Neuronal stem cell (in vitro differentiated cells): ENCODE results near the gene PLD1.

Experiments used
- DNase-seq: peaks from one replicate; pipeline ENCODE4 v3.0.0-alpha.2; 2013; ENCODE audit warnings: low spot score
- H2AFZ ChIP-seq: one replicate; pipeline ENCODE4 v1.6.1; 2013; ENCODE audit warnings: mild to moderate bottlenecking, low read length, inconsistent platforms
- H2AK5ac ChIP-seq: 2 replicates; pipeline ENCODE4 v1.6.1; 2013; ENCODE audit warnings: low read depth, mild to moderate bottlenecking, inconsistent platforms, low read length, moderate library complexity, mixed read lengths
- H2BK120ac ChIP-seq: 2 replicates; pipeline ENCODE4 v1.6.1; 2013; ENCODE audit warnings: low read depth, mild to moderate bottlenecking, inconsistent platforms, low read length, moderate library complexity, mixed read lengths
- H2BK12ac ChIP-seq: one replicate; pipeline ENCODE4 v1.6.1; 2013; ENCODE audit warnings: low read length, inconsistent platforms
- H2BK15ac ChIP-seq: 2 replicates; pipeline ENCODE4 v1.6.1; 2013; ENCODE audit warnings: mild to moderate bottlenecking, low read length, inconsistent platforms, mixed read lengths
- H2BK5ac ChIP-seq: one replicate; pipeline ENCODE4 v1.6.1; 2013; ENCODE audit warnings: inconsistent platforms, mild to moderate bottlenecking, low read length, moderate library complexity
- H3K14ac ChIP-seq: one replicate; pipeline ENCODE4 v1.6.1; 2013; ENCODE audit warnings: low read length, inconsistent platforms
- H3K18ac ChIP-seq: 2 replicates; pipeline ENCODE4 v1.6.1; 2013; ENCODE audit warnings: low read length, inconsistent platforms
- H3K23ac ChIP-seq: 2 replicates; pipeline ENCODE4 v1.6.1; 2013; ENCODE audit warnings: low read depth, mild to moderate bottlenecking, mixed read lengths, low read length, inconsistent platforms; ENCODE audit not compliant: poor library complexity
- H3K27ac ChIP-seq: replicated peaks from 3 replicates; pipeline ENCODE4 v1.5.1; 2013; ENCODE audit warnings: low read length, inconsistent platforms
- H3K27me3 ChIP-seq, 3 experiments: 2 replicates each; pipeline ENCODE4 v1.6.1; 2013; ENCODE audit warnings: low read length in 3 of 3, mild to moderate bottlenecking in 2 of 3, inconsistent platforms in 1 of 3, low read depth in 1 of 3, mixed read lengths in 1 of 3, moderate library complexity in 1 of 3; ENCODE audit not compliant: control insufficient read depth in 3 of 3, insufficient read depth in 3 of 3
- H3K36me3 ChIP-seq, 2 donors: replicated peaks in 1 of 2; 2 replicates each; pipeline ENCODE4 v1.6.1; 2013; ENCODE audit warnings: low read length in 2 of 2; ENCODE audit not compliant: control insufficient read depth in 2 of 2, insufficient read depth in 2 of 2
- H3K4ac ChIP-seq: 2 replicates; pipeline ENCODE4 v1.6.1; 2013; ENCODE audit warnings: inconsistent platforms, mild to moderate bottlenecking, low read length, moderate library complexity
- H3K4me1 ChIP-seq, 2 donors: 1 replicate in 1 of 2; 2 replicates in 1 of 2; pipeline ENCODE4 v1.6.1; 2013; ENCODE audit warnings: low read length in 2 of 2, low read depth in 1 of 2; ENCODE audit not compliant: control insufficient read depth in 2 of 2, insufficient read depth in 1 of 2
- H3K4me2 ChIP-seq: one replicate; pipeline ENCODE4 v1.6.1; 2013; ENCODE audit warnings: mild to moderate bottlenecking, low read length, inconsistent platforms; ENCODE audit not compliant: insufficient read depth, poor library complexity, severe bottlenecking
- H3K4me3 ChIP-seq, 2 donors: 2 replicates each; pipeline ENCODE4 v1.5.1; 2013; ENCODE audit warnings: low read length in 2 of 2, mild to moderate bottlenecking in 2 of 2, inconsistent platforms in 1 of 2, moderate library complexity in 1 of 2
- H3K79me1 ChIP-seq: one replicate; pipeline ENCODE4 v1.6.1; 2013; ENCODE audit warnings: low read depth, mild to moderate bottlenecking, inconsistent platforms, low read length, moderate library complexity
- H3K9ac ChIP-seq: one replicate; pipeline ENCODE4 v1.6.1; 2013; ENCODE audit warnings: mild to moderate bottlenecking, low read depth, low read length, inconsistent platforms; ENCODE audit not compliant: poor library complexity
- H3K9me3 ChIP-seq, 2 donors: replicated peaks in 1 of 2; 2 replicates each; pipeline versions ENCODE3 to v1.6.1; 2013; ENCODE audit warnings: low read length in 2 of 2, mild to moderate bottlenecking in 2 of 2, inconsistent platforms in 1 of 2, low read depth in 1 of 2, mixed read lengths in 1 of 2, moderate library complexity in 1 of 2; ENCODE audit not compliant: control insufficient read depth in 2 of 2, insufficient read depth in 1 of 2
- H4K8ac ChIP-seq: one replicate; pipeline ENCODE4 v1.6.1; 2013; ENCODE audit warnings: low read depth, mild to moderate bottlenecking, inconsistent platforms, low read length, moderate library complexity
- H4K91ac ChIP-seq: one replicate; pipeline ENCODE4 v1.6.1; 2013; ENCODE audit warnings: low read length, low read depth, mild to moderate bottlenecking, inconsistent platforms; ENCODE audit not compliant: poor library complexity
- WGBS, 2 donors: extraction: QIAGEN DNeasy Blood & Tissue Kit; methylation state at CpG; one replicate each; pipeline ENCODE4 v1.1.7; 2013; ENCODE audit warnings: missing lambda C conversion rate in 2 of 2, mixed read lengths in 1 of 2; ENCODE audit not compliant: insufficient read length in 2 of 2, insufficient replicate concordance in 1 of 2; ENCODE audit errors: extremely low coverage in 2 of 2; 5-methylcytosine and 5-hydroxymethylcytosine counted together

PLD1 gene

DNA sequence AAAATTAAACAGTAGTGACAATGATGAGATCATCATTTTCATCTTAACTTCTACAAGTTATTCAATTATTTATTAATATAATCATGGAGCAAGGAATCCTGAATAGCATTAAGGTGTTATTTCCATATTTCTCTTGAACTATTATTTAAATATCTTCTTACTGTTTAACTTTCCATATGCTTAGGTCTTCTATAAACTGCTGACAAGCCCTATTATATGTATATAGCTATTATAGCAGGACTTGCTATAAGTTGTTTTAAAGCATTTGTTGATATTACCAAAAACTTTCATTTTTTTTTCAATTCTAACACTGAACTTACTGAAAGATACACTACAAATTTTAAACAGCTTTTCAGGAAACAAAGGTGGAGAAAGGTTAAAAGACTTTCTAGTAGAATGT lies 76.7 kb downstream of the PLD1 start:
- no peak overlapping the region for H3K27ac ChIP-seq
- H2BK120ac ChIP-seq, result no peak overlapping the region
- no peak overlapping the region for H4K91ac ChIP-seq
- no peak overlapping the region for H3K4ac ChIP-seq
- DNase-seq, result no peak
- H3K4me3 ChIP-seq, result no peak overlapping the region
- H2AK5ac ChIP-seq, result no peak overlapping the region
- H2BK5ac ChIP-seq, result no peak overlapping the region
- no peak overlapping the region for H3K4me2 ChIP-seq
- H2BK15ac ChIP-seq, result no peak overlapping the region
- H2BK12ac ChIP-seq, result no peak overlapping the region
- H3K18ac ChIP-seq, result no peak overlapping the region
- no peak overlapping the region for H3K9ac ChIP-seq
- H3K23ac ChIP-seq, result no peak overlapping the region
- no peaks in the 10 kb centered on the region for H3K79me1 ChIP-seq
- H3K9me3 ChIP-seq, result no peaks in the 10 kb centered on the region
- H3K14ac ChIP-seq, result no peak overlapping the region
- no peak overlapping the region for H4K8ac ChIP-seq
- H3K36me3 ChIP-seq, result no peaks in the 10 kb centered on the region
- H2AFZ ChIP-seq, result no peak overlapping the region
- H3K4me1 ChIP-seq, result peaks cover 3 to 7% of the 10 kb centered on the region in 2 donors
- H3K27me3 ChIP-seq, result no peaks in the 10 kb centered on the region

GRCh38 chr3:171732756-171733155 lies 77.5 kb downstream of the PLD1 start:
- Histone ChIP-seq H2AFZ (no peak overlapping the region), H3K27ac (no peak overlapping the region), H2BK12ac (no peak overlapping the region), H3K9ac (no peak overlapping the region), H4K91ac (no peak overlapping the region), H3K14ac (no peak overlapping the region), H2AK5ac (no peak overlapping the region), H3K4me3 (no peak overlapping the region), H3K79me1 (no peaks in the 10 kb centered on the region), H3K27me3 (no peaks in the 10 kb centered on the region), H2BK5ac (no peak overlapping the region), H3K23ac (no peak overlapping the region), H3K4ac (no peak overlapping the region), H2BK120ac (no peak overlapping the region), H3K4me1 (peaks cover 3 to 7% of the 10 kb centered on the region in 2 donors), H3K4me2 (no peak overlapping the region), H2BK15ac (no peak overlapping the region), H3K18ac (no peak overlapping the region), H3K36me3 (no peaks in the 10 kb centered on the region), H4K8ac (no peak overlapping the region), H3K9me3 (no peaks in the 10 kb centered on the region)
- DNase-seq, result no peak
- no CpG with 5 or more reads among the region's 3 CpGs for WGBS, 2 donors

DNA sequence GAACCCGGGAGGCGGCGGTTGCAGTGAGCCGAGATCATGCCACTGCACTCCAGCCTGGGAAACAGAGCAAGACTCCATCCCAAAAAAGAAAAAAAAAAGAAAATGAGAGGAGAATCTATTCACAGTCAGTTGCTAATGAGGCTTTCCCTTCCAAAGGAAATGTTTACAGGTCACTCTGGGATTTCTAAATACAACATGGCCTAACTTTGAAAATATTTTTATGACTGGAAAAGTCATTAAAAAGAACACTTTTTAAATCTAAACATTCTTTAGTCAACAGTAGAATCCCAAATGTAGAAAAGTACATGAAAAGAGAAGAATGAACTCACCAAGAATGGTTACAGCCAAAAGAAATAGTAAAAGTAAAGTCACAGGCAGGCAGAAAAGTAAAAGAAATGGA lies 78.6 kb downstream of the PLD1 start:
- Histone ChIP-seq H2BK120ac (no peak overlapping the region), H2AFZ (no peak overlapping the region), H3K79me1 (no peaks in the 10 kb centered on the region), H3K4me2 (no peak overlapping the region), H3K18ac (no peak overlapping the region), H3K4me3 (no peak overlapping the region), H2BK12ac (no peak overlapping the region), H2AK5ac (no peak overlapping the region), H3K23ac (no peak overlapping the region), H2BK5ac (no peak overlapping the region), H3K9me3 (no peaks in the 10 kb centered on the region), H2BK15ac (no peak overlapping the region), H3K27me3 (no peaks in the 10 kb centered on the region), H3K9ac (no peak overlapping the region), H3K4ac (no peak overlapping the region), H4K91ac (no peak overlapping the region), H4K8ac (no peak overlapping the region), H3K36me3 (no peaks in the 10 kb centered on the region), H3K27ac (no peak overlapping the region), H3K14ac (no peak overlapping the region), H3K4me1 (peaks cover 3 to 7% of the 10 kb centered on the region in 2 donors)
- DNase-seq, result no peak
- no CpG with 5 or more reads among the region's 4 CpGs for WGBS, 2 donors

GRCh38 chr3:171729452-171730334 lies 80.6 kb downstream of the PLD1 start:
- H2BK12ac ChIP-seq, result no peak overlapping the region
- peaks cover 0 to 3% of the 10 kb centered on the region in 2 donors for H3K4me1 ChIP-seq
- H2BK120ac ChIP-seq, result no peak overlapping the region
- WGBS, 2 donors, result no CpG with 5 or more reads among the region's 3 CpGs
- no peak overlapping the region for H3K27ac ChIP-seq
- H3K9ac ChIP-seq, result no peak overlapping the region
- no peak overlapping the region for H3K18ac ChIP-seq
- H3K4me2 ChIP-seq, result no peak overlapping the region
- no peak overlapping the region for H2BK5ac ChIP-seq
- no peaks in the 10 kb centered on the region for H3K9me3 ChIP-seq
- no peak overlapping the region for H4K8ac ChIP-seq
- no peak overlapping the region for H4K91ac ChIP-seq
- no peak overlapping the region for H3K4me3 ChIP-seq
- H3K36me3 ChIP-seq, result no peaks in the 10 kb centered on the region
- DNase-seq, result no peak
- H3K79me1 ChIP-seq, result no peaks in the 10 kb centered on the region
- H2AK5ac ChIP-seq, result no peak overlapping the region
- no peak overlapping the region for H3K23ac ChIP-seq
- H3K4ac ChIP-seq, result no peak overlapping the region
- no peak overlapping the region for H3K14ac ChIP-seq
- no peaks in the 10 kb centered on the region for H3K27me3 ChIP-seq
- no peak overlapping the region for H2BK15ac ChIP-seq
- no peak overlapping the region for H2AFZ ChIP-seq
